Hepatocyte (in vitro differentiated cells): ENCODE data around the gene ZNF469. TPM values are rescaled to one million over a fixed set of nuclear protein-coding genes. Genes with fewer than 3 reads are reported as not detected.

ENCODE experiments used
- DNase-seq: peaks from one replicate; pipeline ENCODE4 v3.0.0-alpha.2; 2016; ENCODE audit warnings: low spot score
- H2AFZ ChIP-seq: fragments of 200-600 bp; sonication (generic); 2 replicates; pipeline ENCODE4 v1.6.0; 2016; ENCODE audit warnings: antibody characterized with exemption, mild to moderate bottlenecking
- H3K27ac ChIP-seq: fragments of 200-600 bp; sonication (generic); 2 replicates; pipeline ENCODE4 v1.5.1; 2016; ENCODE audit warnings: mild to moderate bottlenecking
- H3K27me3 ChIP-seq: fragments of 200-600 bp; sonication (generic); 2 replicates; pipeline ENCODE4 v1.6.1; 2016
- H3K36me3 ChIP-seq: fragments of 200-600 bp; sonication (generic); replicated peaks from 2 replicates; pipeline ENCODE4 v1.5.1; 2016; ENCODE audit warnings: low read depth; ENCODE audit not compliant: insufficient read depth
- H3K4me1 ChIP-seq: fragments of 200-600 bp; sonication (generic); 2 replicates; pipeline ENCODE4 v1.5.1; 2016; ENCODE audit warnings: mild to moderate bottlenecking, moderate library complexity; ENCODE audit not compliant: insufficient read depth
- H3K4me2 ChIP-seq: fragments of 200-600 bp; sonication (generic); 2 replicates; pipeline ENCODE4 v1.6.0; 2016
- H3K4me3 ChIP-seq: fragments of 200-600 bp; sonication (generic); 2 replicates; pipeline ENCODE4 v1.5.1; 2016; ENCODE audit warnings: mild to moderate bottlenecking
- H3K79me2 ChIP-seq: fragments of 200-600 bp; sonication (generic); 2 replicates; pipeline ENCODE4 v1.6.0; 2017; ENCODE audit warnings: mild to moderate bottlenecking
- H3K9me2 ChIP-seq: fragments of 200-600 bp; sonication (generic); replicated peaks from 2 replicates; pipeline ENCODE4 v1.6.0; 2017; ENCODE audit warnings: mild to moderate bottlenecking; ENCODE audit not compliant: insufficient read depth
- H3K9me3 ChIP-seq: fragments of 200-600 bp; sonication (generic); 2 replicates; pipeline ENCODE4 v1.5.1; 2016; ENCODE audit warnings: low read depth, mild to moderate bottlenecking
- H4K20me1 ChIP-seq: fragments of 200-600 bp; sonication (generic); 2 replicates; pipeline ENCODE4 v1.6.0; 2016; ENCODE audit warnings: mild to moderate bottlenecking; ENCODE audit not compliant: insufficient read depth, poor library complexity, severe bottlenecking
- EZH2 ChIP-seq: fragments of 200-600 bp; sonication (generic); IDR thresholded peaks from 2 replicates; pipeline ENCODE4 v1.6.1; 2016; ENCODE audit warnings: antibody characterized with exemption, mild to moderate bottlenecking, borderline replicate concordance
- EZH2phosphoT487 ChIP-seq: fragments of 200-600 bp; sonication (generic); IDR thresholded peaks from one replicate; pipeline ENCODE4 v1.6.1; 2018; ENCODE audit warnings: antibody characterized with exemption, mild to moderate bottlenecking, low read depth, moderate library complexity; ENCODE audit not compliant: unreplicated experiment, severe bottlenecking
- WGBS: methylation state at CpG from one replicate; pipeline ENCODE4 v1.1.6; 2016; ENCODE audit warnings: low lambda C conversion rate; ENCODE audit errors: missing lambda C conversion rate; 5-methylcytosine and 5-hydroxymethylcytosine counted together
- polyA plus RNA-seq: library from polyadenylated mRNA; unstranded; fragments of >200 nt; fragmentation: Nextera tagmentation; extraction: Ambion mirVana; gene quantifications from 2 replicates; pipeline ENCODE4 v1.2.1, GENCODE V29; 2016
- total RNA-seq: library from RNA; depleted of rRNA; stranded (reverse); fragments of >200 nt; gene quantifications from 2 replicates; pipeline ENCODE4 v1.2.3, GENCODE V29; 2014
- TF ChIP-seq, protein P1 (sequence below): fragments of 200-600 bp; sonication (generic); IDR thresholded peaks from 2 replicates; pipeline ENCODE4 v1.5.1; 2016; ENCODE audit warnings: antibody characterized with exemption, mild to moderate bottlenecking; ENCODE audit not compliant: poor library complexity

Gene ZNF469
- total and polyA plus RNA-seq, 2 experiments from 2014 or later = 1.0 to 1.3 TPM

DNA sequence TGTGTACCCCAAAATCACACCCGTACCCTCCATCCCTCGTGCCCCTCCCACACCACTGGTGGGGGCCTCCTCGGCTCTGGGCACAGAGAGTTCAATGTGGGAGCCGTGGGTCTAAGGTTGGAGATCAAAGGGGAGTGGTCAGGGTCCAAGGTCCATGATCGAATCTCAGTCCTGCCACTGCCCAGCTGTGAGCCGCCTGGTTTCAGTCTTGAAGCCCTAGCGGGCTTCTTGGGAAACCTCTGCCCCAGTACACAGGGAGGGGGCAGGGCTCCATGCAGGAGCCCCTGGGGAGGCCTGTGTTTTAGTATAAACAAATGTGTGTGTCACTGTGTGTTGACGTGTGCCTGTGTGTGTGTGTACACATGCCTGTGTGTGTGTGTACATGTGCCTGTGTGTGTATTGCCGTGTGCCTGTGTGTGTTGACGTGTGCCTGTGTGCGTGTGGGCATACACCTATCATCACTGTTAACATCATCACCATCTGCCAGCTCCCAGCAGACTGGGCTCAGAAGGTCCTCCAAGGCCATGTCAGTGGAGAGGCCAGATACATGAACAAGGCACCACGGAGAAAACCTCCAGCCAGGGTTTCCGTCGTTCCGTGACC is 26.5 kb upstream of the ZNF469 start:
- no peak overlapping the region for H2AFZ ChIP-seq
- no peak for DNase-seq
- H3K4me2 ChIP-seq = no peak overlapping the region
- H3K4me1 ChIP-seq = no peaks in the 10 kb centered on the region
- H3K27me3 ChIP-seq = no peaks in the 10 kb centered on the region
- TF ChIP-seq EZH2phosphoT487 (no peak), EZH2 (no peak)
- TF ChIP-seq, protein P1, sequence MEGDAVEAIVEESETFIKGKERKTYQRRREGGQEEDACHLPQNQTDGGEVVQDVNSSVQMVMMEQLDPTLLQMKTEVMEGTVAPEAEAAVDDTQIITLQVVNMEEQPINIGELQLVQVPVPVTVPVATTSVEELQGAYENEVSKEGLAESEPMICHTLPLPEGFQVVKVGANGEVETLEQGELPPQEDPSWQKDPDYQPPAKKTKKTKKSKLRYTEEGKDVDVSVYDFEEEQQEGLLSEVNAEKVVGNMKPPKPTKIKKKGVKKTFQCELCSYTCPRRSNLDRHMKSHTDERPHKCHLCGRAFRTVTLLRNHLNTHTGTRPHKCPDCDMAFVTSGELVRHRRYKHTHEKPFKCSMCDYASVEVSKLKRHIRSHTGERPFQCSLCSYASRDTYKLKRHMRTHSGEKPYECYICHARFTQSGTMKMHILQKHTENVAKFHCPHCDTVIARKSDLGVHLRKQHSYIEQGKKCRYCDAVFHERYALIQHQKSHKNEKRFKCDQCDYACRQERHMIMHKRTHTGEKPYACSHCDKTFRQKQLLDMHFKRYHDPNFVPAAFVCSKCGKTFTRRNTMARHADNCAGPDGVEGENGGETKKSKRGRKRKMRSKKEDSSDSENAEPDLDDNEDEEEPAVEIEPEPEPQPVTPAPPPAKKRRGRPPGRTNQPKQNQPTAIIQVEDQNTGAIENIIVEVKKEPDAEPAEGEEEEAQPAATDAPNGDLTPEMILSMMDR = no peak
- H3K79me2 ChIP-seq = no peaks in the 10 kb centered on the region
- H3K9me2 ChIP-seq = no peaks in the 10 kb centered on the region
- H3K36me3 ChIP-seq = no peaks in the 10 kb centered on the region
- 86% methylated on average over 15 of the region's 15 CpGs for WGBS
- no peaks in the 10 kb centered on the region for H4K20me1 ChIP-seq
- H3K27ac ChIP-seq = no peak overlapping the region
- no peak overlapping the region for H3K4me3 ChIP-seq
- no peaks in the 10 kb centered on the region for H3K9me3 ChIP-seq

- no peak for DNase-seq
- H3K79me2 ChIP-seq = no peaks in the 10 kb centered on the region
- WGBS = 95% methylated on average over 13 of the region's 13 CpGs
- H3K4me2 ChIP-seq = no peak overlapping the region
- H4K20me1 ChIP-seq = no peaks in the 10 kb centered on the region
- no peaks in the 10 kb centered on the region for H3K4me1 ChIP-seq
- H3K27ac ChIP-seq = no peak overlapping the region
- no peaks in the 10 kb centered on the region for H3K9me2 ChIP-seq
- H3K4me3 ChIP-seq = no peak overlapping the region
- no peak overlapping the region for H2AFZ ChIP-seq
- no peaks in the 10 kb centered on the region for H3K36me3 ChIP-seq
- H3K9me3 ChIP-seq = no peaks in the 10 kb centered on the region
- TF ChIP-seq, protein P1 = no peak
- TF ChIP-seq EZH2 (no peak), EZH2phosphoT487 (no peak)
- no peaks in the 10 kb centered on the region for H3K27me3 ChIP-seq
These were observed 26.0 kb upstream of the ZNF469 start for GRCh38 chr16:88356727-88357199.

- no peak for TF ChIP-seq EZH2phosphoT487
- no peak for TF ChIP-seq EZH2
- no peak overlapping the region for H3K4me2 ChIP-seq
- no peaks in the 10 kb centered on the region for H3K27me3 ChIP-seq
- H3K27ac ChIP-seq = no peak overlapping the region
- no peak overlapping the region for H3K4me3 ChIP-seq
- H2AFZ ChIP-seq = no peak overlapping the region
- H3K79me2 ChIP-seq = no peaks in the 10 kb centered on the region
- WGBS = 90% methylated on average over 26 of the region's 26 CpGs
- H4K20me1 ChIP-seq = no peaks in the 10 kb centered on the region
- no peaks in the 10 kb centered on the region for H3K9me3 ChIP-seq
- no peaks in the 10 kb centered on the region for H3K9me2 ChIP-seq
- H3K36me3 ChIP-seq = no peaks in the 10 kb centered on the region
- no peak for DNase-seq
- no peaks in the 10 kb centered on the region for H3K4me1 ChIP-seq
These were observed 25.3 kb upstream of the ZNF469 start for GRCh38 chr16:88357317-88358022.

DNA sequence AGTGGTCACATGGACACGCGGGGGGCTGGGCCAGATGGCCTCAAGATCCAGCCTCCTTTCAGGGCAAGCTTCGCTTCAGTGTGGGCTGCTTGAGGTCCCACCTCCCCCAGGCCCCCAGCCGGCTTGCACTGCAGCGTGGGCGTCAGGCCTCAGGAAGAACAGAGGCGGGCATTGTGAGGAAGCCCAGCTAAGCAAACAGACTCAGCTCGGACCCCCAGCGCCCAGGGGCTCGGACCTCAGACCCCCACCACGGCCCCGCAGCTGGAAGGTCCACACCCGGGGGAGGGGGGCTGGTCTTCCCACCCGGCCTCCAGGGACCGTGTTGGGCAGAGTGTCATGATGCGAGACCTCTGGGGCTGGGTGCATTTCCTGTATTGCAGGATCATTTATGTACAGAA is 24.7 kb upstream of the ZNF469 start:
- H3K27ac ChIP-seq = no peak overlapping the region
- 91% methylated on average over 16 of the region's 16 CpGs for WGBS

More for the DNA sequence above, 24.7 kb upstream of the ZNF469 start:
- H3K36me3 ChIP-seq = no peaks in the 10 kb centered on the region
- no peak overlapping the region for H3K4me3 ChIP-seq
- H2AFZ ChIP-seq = no peak overlapping the region
- no peaks in the 10 kb centered on the region for H3K79me2 ChIP-seq
- no peak for DNase-seq
- H4K20me1 ChIP-seq = no peaks in the 10 kb centered on the region
- H3K9me3 ChIP-seq = no peaks in the 10 kb centered on the region
- H3K27me3 ChIP-seq = no peaks in the 10 kb centered on the region
- TF ChIP-seq, protein P1 = no peak
- TF ChIP-seq EZH2 = no peak
- TF ChIP-seq EZH2phosphoT487 = no peak
- no peak overlapping the region for H3K4me2 ChIP-seq
- H3K9me2 ChIP-seq = no peaks in the 10 kb centered on the region
- H3K4me1 ChIP-seq = no peaks in the 10 kb centered on the region
